8988T (cell line): Measurements from ENCODE around the gene ZNF493.

ENCODE experiments used
- DNase-seq: peaks from one replicate; pipeline ENCODE4 v3.0.0; 2011

The ZNF493 gene

DNA sequence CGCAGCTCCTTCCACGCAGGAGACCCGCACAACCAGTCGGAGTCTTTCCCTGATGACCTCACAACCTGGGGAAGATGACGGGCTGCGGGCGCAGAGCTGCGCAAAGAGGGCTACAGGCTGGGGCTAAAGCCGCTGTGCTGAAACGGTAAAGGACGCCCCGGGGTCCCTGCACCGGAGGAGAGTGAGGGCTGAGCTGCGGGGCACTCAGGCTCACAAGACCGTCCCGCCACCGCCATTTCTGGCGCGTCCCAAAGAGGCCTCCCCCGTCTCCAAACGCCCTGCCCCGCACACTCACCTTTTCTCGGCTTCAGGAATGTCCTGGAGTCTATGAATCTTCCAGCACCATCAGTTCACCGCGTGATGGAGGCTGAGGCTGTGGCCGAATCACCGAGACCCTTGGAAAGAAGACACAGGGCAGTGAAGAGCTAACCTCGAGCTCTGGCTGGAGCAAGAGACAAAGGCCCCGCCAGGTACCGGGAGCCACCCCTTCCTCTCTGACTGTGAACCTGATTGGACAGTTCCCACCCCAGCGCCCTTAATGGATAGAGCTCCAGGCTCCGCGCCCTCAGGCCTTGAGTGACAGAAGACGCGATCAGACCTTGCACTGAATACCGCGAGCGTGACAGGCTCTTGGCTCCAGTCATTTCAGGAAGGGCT lies 66.6 kb downstream of the ZNF493 start:
- peak; percentile 77 for DNase-seq

DNA sequence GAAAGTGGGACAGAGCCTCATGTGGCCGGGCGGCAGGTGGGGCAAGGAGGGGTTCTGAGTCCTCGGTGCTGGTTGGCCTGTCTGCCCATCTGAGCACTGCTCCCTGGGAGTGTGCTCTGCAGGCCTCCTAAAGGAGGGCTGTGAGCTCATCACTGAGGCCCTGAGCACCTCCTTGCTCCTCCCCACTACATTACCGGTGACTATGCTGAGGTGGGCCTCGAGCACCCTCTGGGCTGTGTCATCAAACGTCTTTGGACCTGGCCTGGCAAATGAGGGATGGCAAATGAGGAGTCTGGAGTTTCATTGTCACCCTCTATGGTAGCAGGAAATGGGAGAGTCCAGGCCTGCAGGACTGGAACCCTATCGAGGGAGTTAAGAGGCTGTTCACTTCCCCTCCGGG lies 69.7 kb downstream of the ZNF493 start:
- no peak for DNase-seq

DNA sequence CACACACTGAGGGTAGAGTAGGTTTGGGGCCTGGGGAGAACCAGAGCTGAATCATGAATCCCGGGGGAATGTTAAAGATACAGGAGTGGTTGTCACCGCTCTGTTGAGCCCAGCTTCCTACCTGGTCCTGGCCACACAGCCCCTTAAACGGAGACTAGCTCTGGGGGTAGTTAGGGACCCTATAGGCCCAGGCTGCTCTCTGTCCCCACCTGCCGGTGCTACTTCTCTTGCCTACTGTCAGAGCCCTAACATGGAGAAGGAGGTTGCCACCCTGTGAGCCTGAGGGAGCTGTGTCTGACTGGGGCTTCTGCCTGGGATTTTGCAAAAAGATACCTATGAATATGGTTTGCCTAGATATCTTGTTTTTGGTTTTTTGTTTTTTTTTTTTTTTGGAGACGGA lies 71.9 kb downstream of the ZNF493 start:
- no peak for DNase-seq

DNA sequence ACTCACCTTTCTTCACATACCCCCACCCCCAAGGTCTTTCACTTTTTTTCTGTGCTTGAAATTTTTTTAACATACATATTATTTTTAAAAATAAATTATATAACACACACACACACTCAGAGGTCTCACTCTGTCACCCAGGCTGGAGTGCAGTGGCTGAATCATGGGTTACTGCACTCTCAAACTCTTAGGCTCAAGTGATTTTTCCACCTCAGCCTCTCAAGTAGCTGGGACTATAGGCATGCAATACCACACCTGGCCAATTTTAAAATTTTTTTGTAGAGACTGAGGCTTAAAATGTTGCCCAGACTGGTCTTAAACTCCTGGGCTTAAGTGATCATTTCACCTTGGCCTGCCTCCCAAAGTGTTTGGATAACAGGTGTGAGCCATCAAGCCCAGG lies 75.6 kb downstream of the ZNF493 start:
- no peak for DNase-seq

DNA sequence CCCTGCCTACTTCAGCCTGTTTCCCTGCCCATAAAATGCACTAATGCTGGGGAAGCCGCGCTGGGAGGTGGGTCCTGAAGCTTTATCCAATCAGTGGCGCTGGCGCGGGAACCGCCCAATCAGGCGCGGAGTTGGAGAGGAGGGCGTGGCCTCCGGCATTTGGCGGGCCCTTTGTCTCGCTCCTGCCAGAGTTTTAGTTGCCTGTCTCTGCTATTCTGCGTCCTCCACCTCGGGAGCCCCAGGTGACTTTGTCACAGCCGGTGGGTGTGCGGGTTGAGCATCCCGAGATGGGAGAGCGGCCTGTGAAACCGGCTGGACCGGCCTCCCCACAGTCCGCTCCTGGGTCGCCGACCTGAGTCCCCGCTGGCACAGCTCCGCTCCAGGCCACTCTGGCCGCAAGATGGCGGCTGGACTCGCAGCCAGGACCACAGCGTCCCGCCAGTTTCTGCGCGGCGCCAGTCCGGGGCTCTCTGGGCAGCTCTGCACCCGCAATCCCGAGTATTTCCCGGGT lies 77.8 kb downstream of the ZNF493 start:
- DNase-seq: no peak
